SH-SY5Y (cell line): ENCODE data around the gene ART3.

Experiments used
- GATA2 ChIP-seq: IDR thresholded peaks from 2 replicates; pipeline ENCODE4 v1.6.1; 2011; ENCODE audit warnings: mild to moderate bottlenecking, low read depth, low read length
- GATA3 ChIP-seq: IDR thresholded peaks from 2 replicates; pipeline ENCODE4 v1.6.1; 2011; ENCODE audit warnings: low read depth, mild to moderate bottlenecking, low read length, moderate library complexity

GRCh38 chr4:76147454-76148141, 73.1 kb downstream of the ART3 start:
- no peak for TF ChIP-seq GATA2
- TF ChIP-seq GATA3, result no peak
